A549 treated with AZD2906 at 1 μM for 4 hours (cell line): ENCODE data around the gene WIF1. TPM values are rescaled to one million over a fixed set of nuclear protein-coding genes. Genes with fewer than 3 reads are reported as not detected.

Experiments
- total RNA-seq: library from RNA; stranded (reverse); fragments of 200-300 nt; extraction: Qiagen RNA extraction; gene quantifications from 5 replicates; pipeline ENCODE4 v1.2.3, GENCODE V29; 2022

WIF1 gene
- total RNA-seq: not detected in 5 replicates

GRCh38 chr12:65121049-65121955 is at the start of gene WIF1:
TSS of gene WIF1 (minus strand) at chr12:65121305. CDS start at chr12:65121191, 114 bp downstream.

GRCh38 chr12:65169320-65170208 is 48.5 kb upstream of the WIF1 start, which contains the start of gene LEMD3:
TSS of gene LEMD3 (plus strand) at chr12:65169583. CDS start at chr12:65169597, 14 bp downstream.

Other genes starting within 250 kb of the WIF1 start
- 9.2 to 12.7 TPM (median 11.5 TPM) in 5 replicates for gene LEMD3, start 48.3 kb upstream of the WIF1 start, total RNA-seq
- gene MSRB3, start 157.4 kb upstream of the WIF1 start, total RNA-seq: 20.4 to 22.6 TPM (median 22.4 TPM) in 5 replicates